Measurements from ENCODE around the gene FUT7. TPM values are rescaled to one million over a fixed set of nuclear protein-coding genes. Genes with fewer than 3 reads are reported as not detected.

Gene FUT7
- total and polyA plus RNA-seq, 9 of the 15 experiments (the other 6 are each of a cell fraction or from before 2014, with no cell fraction given): not detected

DNA sequence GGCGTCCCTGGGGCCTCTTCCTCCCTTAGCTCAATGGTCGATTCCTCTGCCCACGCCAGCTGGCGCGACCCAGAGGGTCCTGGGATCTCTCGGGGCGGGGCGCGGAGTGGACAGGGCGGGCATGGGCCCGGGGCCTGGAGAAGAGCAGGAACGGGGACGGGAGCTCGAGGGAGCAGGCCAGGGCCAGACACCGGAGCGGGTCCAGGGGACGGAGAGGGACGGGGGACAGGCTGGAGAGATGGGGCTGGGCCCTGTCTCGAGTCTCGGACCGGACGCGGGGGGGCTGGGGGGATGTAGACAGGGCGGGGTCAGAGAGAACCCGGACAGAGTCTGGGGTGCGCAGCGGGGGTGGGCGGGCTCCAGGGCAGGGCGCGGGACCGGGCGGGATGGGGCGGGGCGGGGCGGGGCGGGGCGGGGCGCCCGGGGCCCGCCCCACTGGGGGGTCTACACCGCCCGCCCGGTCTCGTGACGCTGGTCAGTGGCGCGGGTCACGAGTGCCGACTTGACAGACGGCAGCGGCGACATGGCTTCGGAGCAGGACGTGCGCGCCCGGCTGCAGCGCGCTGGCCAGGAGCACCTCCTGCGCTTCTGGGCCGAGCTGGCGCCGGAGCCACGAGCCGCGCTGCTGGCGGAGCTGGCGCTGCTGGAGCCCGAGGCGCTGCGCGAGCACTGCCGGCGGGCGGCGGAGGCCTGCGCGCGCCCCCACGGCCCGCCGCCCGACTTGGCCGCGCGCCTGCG lies 45.3 kb upstream of the FUT7 start, which contains the start of gene UAP1L1 (continued):
- TF ChIP-seq SREBF1 (IDR thresholded peaks at IDR 0.05; ENCODE audit: borderline replicate concordance, low read depth, low read length) (no peak), POLR2G (IDR thresholded peaks at IDR 0.05; ENCODE audit: low read depth, low read length) (peak; percentile 3; the same call in 1 of the 2 replicates), ARID4B (CRISPR knock-in tag; IDR thresholded peaks at IDR 0.05) (no peak), FOXO4 (CRISPR knock-in tag; IDR thresholded peaks at IDR 0.05) (no peak), ZNF197 (CRISPR knock-in tag; IDR thresholded peaks at IDR 0.05; ENCODE audit: low read depth) (no peak), RBFOX2 (IDR thresholded peaks at IDR 0.05; ENCODE audit: low read depth, low read length) (0 out of 2 replicates have a peak, but pooled peaks have one; percentile 15), ZBTB12 (CRISPR knock-in tag; IDR thresholded peaks at IDR 0.05) (no peak), CC2D1A (IDR thresholded peaks at IDR 0.05) (no peak)
- TF ChIP-seq, protein P1, sequence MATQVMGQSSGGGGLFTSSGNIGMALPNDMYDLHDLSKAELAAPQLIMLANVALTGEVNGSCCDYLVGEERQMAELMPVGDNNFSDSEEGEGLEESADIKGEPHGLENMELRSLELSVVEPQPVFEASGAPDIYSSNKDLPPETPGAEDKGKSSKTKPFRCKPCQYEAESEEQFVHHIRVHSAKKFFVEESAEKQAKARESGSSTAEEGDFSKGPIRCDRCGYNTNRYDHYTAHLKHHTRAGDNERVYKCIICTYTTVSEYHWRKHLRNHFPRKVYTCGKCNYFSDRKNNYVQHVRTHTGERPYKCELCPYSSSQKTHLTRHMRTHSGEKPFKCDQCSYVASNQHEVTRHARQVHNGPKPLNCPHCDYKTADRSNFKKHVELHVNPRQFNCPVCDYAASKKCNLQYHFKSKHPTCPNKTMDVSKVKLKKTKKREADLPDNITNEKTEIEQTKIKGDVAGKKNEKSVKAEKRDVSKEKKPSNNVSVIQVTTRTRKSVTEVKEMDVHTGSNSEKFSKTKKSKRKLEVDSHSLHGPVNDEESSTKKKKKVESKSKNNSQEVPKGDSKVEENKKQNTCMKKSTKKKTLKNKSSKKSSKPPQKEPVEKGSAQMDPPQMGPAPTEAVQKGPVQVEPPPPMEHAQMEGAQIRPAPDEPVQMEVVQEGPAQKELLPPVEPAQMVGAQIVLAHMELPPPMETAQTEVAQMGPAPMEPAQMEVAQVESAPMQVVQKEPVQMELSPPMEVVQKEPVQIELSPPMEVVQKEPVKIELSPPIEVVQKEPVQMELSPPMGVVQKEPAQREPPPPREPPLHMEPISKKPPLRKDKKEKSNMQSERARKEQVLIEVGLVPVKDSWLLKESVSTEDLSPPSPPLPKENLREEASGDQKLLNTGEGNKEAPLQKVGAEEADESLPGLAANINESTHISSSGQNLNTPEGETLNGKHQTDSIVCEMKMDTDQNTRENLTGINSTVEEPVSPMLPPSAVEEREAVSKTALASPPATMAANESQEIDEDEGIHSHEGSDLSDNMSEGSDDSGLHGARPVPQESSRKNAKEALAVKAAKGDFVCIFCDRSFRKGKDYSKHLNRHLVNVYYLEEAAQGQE (IDR thresholded peaks at IDR 0.05; ENCODE audit: borderline replicate concordance): no peak
- TF ChIP-seq, protein P1 (CRISPR knock-in tag; IDR thresholded peaks at IDR 0.05; ENCODE audit: low read depth): no peak
